Activated T-cell treated with anti-CD3 and anti-CD28 coated beads, Interleukin-2, amount 50 U/mL, for 24 hours (primary cell): Measurements from ENCODE around the gene PARD6A.

Experiments
- DNase-seq: peaks from one replicate; pipeline ENCODE4 v3.0.0-alpha.2; 2020
- H3K27ac Mint-ChIP-seq: 2 replicates; pipeline ENCODE4 v1.8.0; 2020; ENCODE audit warnings: mild to moderate bottlenecking, mixed read lengths
- H3K27me3 Mint-ChIP-seq: 2 replicates; pipeline ENCODE4 v1.8.0; 2020; ENCODE audit warnings: mixed read lengths
- H3K36me3 Mint-ChIP-seq: 2 replicates; pipeline ENCODE4 v1.8.0; 2020; ENCODE audit warnings: low read depth, mixed read lengths
- H3K4me1 Mint-ChIP-seq: 2 replicates; pipeline ENCODE4 v1.8.0; 2020; ENCODE audit warnings: low read depth, mixed read lengths
- H3K4me3 Mint-ChIP-seq: 2 replicates; pipeline ENCODE4 v1.8.0; 2020; ENCODE audit warnings: mild to moderate bottlenecking, moderate library complexity, mixed read lengths
- H3K9me3 Mint-ChIP-seq: 2 replicates; pipeline ENCODE4 v1.8.0; 2020; ENCODE audit warnings: mixed read lengths

Gene PARD6A

DNA sequence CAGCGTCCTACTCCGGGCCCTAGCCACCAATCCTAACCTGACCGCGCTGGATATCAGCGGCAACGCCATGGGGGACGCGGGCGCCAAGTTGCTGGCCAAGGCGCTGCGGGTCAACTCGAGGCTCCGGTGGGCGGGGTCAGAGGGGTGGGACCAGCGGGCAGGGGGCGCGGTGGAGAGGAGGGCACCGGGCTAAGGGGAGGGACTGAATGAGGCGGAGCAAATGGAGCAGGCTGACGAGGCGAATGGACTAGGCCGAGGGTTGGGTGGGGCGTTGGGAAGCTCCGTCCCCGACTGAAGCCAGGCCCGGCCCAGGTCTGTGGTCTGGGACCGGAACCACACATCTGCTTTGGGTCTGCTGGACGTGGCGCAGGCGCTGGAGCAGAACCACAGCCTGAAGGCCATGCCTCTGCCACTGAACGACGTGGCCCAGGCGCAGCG, 11.2 kb upstream of the PARD6A start:
- no peak overlapping the region for H3K27ac Mint-ChIP-seq
- no peaks in the 10 kb centered on the region for H3K27me3 Mint-ChIP-seq
- H3K4me1 Mint-ChIP-seq: peaks cover 29% of the 10 kb centered on the region
- no peaks in the 10 kb centered on the region for H3K9me3 Mint-ChIP-seq
- no peak for DNase-seq
- H3K4me3 Mint-ChIP-seq: no peak overlapping the region
- peaks cover 69% of the 10 kb centered on the region for H3K36me3 Mint-ChIP-seq

DNA sequence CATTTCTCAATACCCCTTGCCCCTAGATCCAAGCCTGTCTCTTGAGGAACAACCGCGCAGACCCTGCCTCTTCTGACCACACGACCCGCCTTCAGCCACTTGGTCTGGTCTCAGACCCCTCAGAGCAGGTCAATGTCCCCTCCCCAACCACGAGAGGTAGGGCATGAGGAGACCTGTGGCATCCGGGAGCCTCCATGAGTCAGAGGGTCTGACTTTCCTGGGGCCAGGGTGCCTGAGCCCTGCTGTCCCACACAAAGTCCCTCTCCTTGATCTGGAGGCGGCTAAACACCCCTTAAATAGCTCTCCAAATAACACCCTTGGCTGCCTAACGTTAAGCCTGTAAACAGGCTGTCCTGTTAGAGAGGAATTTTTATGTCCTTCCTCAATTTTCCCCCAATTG, 10.7 kb upstream of the PARD6A start:
- Mint-ChIP-seq H3K4me1 (peaks cover 28% of the 10 kb centered on the region), H3K4me3 (no peak overlapping the region), H3K36me3 (peaks cover 74% of the 10 kb centered on the region), H3K9me3 (no peaks in the 10 kb centered on the region), H3K27me3 (no peaks in the 10 kb centered on the region), H3K27ac (peak overlapping the region; percentile 69)
- DNase-seq: no peak

DNA sequence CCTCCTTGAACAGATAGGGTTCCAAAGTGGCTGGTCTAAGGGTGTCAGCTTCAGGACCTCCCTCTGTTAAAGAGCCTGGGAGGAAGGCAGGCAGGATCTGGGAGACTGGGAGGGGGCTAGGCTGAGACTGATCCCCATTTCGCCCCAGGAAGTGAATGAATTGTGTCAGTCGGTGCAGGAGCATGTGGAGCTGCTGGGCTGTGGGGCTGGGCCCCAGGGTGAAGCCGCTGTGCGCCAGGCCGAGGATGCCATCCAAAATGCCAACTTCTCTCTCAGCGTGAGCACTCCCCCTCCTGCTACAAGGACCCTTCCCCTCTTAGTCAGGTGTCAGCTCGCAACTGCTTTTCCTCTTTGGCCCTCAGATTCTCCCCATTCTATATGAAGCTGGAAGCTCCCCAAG, 9.7 kb upstream of the PARD6A start:
- peak overlapping the region; percentile 69 for H3K27ac Mint-ChIP-seq
- peaks cover 78% of the 10 kb centered on the region for H3K36me3 Mint-ChIP-seq
- DNase-seq: no peak
- H3K4me3 Mint-ChIP-seq: no peak overlapping the region
- no peaks in the 10 kb centered on the region for H3K9me3 Mint-ChIP-seq
- H3K4me1 Mint-ChIP-seq: peaks cover 19% of the 10 kb centered on the region
- no peaks in the 10 kb centered on the region for H3K27me3 Mint-ChIP-seq

DNA sequence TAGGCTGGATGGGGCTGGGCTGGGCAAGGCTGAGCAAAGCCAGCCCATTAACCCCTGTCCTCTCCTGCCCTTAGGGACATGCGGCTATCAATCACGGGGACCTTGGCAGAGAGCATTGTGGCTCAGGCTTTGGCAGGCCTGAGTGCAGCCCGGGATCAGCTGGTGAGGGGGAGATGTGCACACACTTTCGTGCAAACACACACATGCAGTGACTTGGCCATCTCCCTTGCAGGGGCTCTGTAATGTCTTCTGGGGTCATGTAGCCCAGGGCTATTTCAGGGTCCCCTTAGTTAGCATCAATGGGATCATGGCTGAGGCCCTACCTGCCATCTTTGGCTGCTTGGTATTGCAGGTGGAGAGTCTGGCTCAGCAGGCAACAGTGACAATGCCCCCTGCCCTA, 8.9 kb upstream of the PARD6A start:
- peaks cover 13% of the 10 kb centered on the region for H3K4me1 Mint-ChIP-seq
- H3K27ac Mint-ChIP-seq: peak overlapping the region; percentile 83
- no peak for DNase-seq
- peaks cover 78% of the 10 kb centered on the region for H3K36me3 Mint-ChIP-seq
- H3K9me3 Mint-ChIP-seq: no peaks in the 10 kb centered on the region
- H3K27me3 Mint-ChIP-seq: no peaks in the 10 kb centered on the region
- no peak overlapping the region for H3K4me3 Mint-ChIP-seq

DNA sequence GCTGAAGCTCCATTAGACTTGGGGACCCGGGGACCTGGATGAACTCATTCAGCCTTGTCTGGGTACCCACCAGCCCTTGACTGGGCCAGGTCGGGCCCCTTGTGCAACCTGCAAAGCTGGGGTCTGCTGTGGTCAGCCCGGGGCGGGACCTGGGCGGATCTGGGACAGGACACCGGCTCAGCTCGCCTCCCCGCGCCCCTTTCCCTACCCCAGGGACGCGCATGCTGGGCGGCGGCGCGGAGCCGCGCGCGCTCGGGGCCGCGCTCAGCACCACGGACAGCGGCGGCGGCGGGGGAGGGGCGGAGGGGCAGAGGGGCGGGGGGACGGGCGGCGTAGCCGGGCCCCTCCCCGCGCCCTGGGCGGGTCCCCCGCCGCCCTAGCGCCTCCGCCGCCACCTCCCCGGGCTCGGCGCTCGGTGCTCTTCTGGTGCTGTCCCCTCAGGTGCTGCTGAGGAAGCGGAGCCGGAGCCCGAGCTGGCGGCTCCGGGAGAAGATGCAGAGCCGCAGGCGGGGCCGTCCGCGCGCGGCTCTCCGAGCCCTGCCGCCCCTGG, 8.1 kb upstream of the PARD6A start:
- H3K27me3 Mint-ChIP-seq: no peaks in the 10 kb centered on the region
- H3K36me3 Mint-ChIP-seq: peaks cover 80% of the 10 kb centered on the region
- H3K4me1 Mint-ChIP-seq: peaks cover 10% of the 10 kb centered on the region
- no peak for DNase-seq
- no peaks in the 10 kb centered on the region for H3K9me3 Mint-ChIP-seq
- no peak overlapping the region for H3K27ac Mint-ChIP-seq
- H3K4me3 Mint-ChIP-seq: no peak overlapping the region

DNA sequence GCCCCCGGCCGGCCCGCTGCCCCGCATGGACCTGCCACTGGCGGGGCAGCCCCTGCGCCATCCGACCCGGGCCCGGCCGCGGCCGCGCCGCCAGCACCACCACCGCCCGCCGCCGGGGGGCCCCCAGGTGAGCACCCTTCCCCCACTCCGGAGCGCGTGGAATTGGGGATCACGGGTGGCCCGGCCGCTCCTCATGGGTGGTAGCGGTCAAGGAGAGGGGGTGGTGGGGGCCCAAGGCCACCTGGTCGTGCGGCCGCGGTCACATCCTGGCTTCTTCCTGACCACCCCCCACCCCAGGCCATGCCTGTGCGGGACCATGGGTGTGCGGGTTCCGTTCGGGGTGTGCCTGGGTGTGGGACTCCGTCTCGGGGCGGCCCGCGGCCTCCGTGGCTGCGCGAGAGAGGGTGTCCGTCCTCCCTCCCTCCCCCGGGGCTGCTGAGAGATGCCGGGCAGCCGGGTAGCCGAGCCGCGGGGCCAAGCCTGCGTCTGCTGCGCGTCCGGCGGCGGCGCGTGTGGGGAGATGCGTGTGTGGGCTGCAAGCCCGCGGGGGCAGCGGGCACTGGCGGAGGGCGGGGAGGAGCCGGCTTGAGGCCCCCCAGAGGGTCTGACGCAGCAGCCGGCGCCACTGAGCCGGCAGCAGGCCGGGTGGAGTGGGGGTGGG, 7.5 kb upstream of the PARD6A start:
- no peak overlapping the region for H3K27ac Mint-ChIP-seq
- peaks cover 86% of the 10 kb centered on the region for H3K36me3 Mint-ChIP-seq
- H3K4me1 Mint-ChIP-seq: peaks cover 15% of the 10 kb centered on the region
- H3K27me3 Mint-ChIP-seq: no peaks in the 10 kb centered on the region
- DNase-seq: no peak
- no peaks in the 10 kb centered on the region for H3K9me3 Mint-ChIP-seq
- no peak overlapping the region for H3K4me3 Mint-ChIP-seq

DNA sequence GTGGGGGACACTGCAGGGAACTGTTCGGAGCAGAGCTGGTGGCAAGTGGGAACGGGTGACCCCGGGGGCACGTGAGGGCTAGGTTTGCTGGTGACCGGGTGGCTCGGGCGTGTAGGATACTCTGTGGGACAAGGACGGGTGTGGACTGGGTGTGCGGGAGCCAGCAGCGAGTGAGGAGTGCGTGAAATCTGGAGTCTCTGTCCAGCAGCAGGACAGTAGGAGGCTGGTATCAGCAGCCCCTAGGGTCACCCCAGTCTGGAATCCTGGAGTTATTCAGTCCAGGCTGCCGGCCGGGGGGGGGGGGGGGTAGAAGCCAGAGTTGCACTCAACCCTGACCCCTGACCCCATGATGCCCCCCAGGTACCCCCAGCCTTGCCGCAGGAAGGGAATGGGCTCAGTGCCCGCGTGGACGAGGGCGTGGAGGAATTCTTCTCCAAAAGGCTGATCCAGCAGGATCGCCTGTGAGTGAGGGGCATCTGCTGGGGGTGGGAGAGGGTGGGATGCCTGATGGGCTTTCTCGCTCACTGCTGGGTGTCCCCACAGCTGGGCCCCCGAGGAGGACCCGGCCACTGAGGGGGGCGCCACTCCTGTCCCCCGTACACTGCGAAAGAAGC, 6.9 kb upstream of the PARD6A start:
- no peaks in the 10 kb centered on the region for H3K27me3 Mint-ChIP-seq
- DNase-seq: no peak
- no peaks in the 10 kb centered on the region for H3K9me3 Mint-ChIP-seq
- peak overlapping the region; percentile 73 for H3K27ac Mint-ChIP-seq
- H3K4me3 Mint-ChIP-seq: no peak overlapping the region
- peaks cover 21% of the 10 kb centered on the region for H3K4me1 Mint-ChIP-seq
- peaks cover 87% of the 10 kb centered on the region for H3K36me3 Mint-ChIP-seq

DNA sequence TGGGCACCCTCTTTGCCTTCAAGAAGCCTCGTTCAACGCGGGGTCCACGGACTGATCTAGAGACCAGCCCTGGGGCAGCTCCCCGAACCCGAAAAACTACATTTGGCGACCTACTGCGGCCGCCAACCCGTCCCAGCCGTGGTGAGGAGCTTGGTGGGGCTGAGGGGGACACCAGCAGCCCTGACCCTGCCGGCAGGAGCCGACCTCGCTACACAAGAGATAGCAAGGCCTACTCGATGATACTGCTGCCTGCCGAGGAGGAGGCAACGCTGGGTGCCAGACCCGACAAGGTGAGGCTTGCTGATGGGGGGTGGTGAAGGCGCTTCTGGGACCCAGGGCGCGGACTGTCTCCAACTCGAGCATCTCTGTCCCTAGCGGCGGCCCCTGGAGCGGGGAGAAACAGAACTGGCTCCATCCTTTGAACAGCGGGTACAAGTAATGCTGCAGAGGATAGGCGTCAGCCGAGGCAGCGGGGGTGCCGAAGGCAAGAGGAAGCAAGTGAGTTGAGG, 6.3 kb upstream of the PARD6A start:
- H3K4me1 Mint-ChIP-seq: peaks cover 25% of the 10 kb centered on the region
- no peaks in the 10 kb centered on the region for H3K9me3 Mint-ChIP-seq
- peak overlapping the region; percentile 57 for H3K27ac Mint-ChIP-seq
- DNase-seq: no peak
- H3K36me3 Mint-ChIP-seq: peaks cover 87% of the 10 kb centered on the region
- no peak overlapping the region for H3K4me3 Mint-ChIP-seq
- H3K27me3 Mint-ChIP-seq: no peaks in the 10 kb centered on the region

DNA sequence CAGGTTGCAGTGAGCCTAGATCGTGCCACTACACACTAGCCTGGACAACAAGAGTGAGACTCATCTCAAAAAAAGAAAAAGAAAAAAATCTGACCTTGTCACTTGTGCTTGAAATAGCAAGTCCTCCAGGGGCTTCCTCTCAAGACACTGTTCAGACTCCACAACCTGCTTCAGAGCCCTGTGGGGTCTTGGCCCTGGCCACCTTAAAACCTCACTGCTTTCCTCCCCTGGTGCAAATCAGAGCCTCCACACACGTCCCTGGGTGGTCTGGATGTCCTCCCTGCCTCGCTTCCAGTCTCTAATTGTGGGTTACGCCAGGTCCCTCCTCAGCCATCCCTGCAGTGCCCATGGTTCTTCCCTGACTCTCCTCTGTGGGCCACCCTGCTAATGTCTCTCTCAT, 5.4 kb upstream of the PARD6A start:
- Mint-ChIP-seq H3K27me3 (no peaks in the 10 kb centered on the region), H3K9me3 (no peaks in the 10 kb centered on the region), H3K4me1 (peaks cover 20% of the 10 kb centered on the region), H3K27ac (peak overlapping the region; percentile 85), H3K36me3 (peaks cover 84% of the 10 kb centered on the region), H3K4me3 (no peak overlapping the region)
- no peak for DNase-seq

DNA sequence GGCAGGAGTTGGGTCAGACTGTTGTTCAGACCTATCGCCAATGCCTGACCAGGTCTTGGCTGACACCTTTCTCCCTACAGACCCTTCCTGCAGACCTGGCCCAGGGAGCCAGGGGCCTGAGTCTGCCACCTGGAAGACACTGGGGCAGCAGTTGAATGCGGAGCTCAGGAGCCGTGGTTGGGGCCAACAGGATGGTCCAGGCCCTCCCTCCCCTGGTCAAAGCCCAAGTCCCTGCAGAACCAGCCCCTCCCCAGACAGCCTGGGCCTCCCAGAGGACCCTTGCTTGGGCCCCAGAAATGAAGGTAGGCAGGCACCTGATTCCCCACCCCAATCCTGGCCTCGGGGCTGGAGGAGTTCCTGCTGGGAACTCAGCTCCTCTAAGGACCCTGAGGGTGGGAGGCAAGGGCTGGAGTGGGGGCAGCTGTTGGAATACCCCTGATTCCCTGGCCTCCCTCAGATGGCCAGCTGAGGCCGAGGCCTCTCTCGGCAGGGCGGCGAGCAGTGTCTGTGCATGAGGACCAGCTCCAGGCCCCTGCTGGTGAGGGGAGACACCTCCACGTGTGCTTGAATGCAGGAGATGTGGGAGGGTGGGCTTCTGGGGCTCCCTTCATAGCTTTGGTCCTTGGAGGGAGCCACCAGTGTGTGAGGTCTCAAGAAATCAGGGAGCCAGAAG, 4.3 kb upstream of the PARD6A start:
- H3K9me3 Mint-ChIP-seq: no peaks in the 10 kb centered on the region
- no peaks in the 10 kb centered on the region for H3K27me3 Mint-ChIP-seq
- no peak overlapping the region for H3K4me3 Mint-ChIP-seq
- H3K27ac Mint-ChIP-seq: peak overlapping the region; percentile 85
- H3K36me3 Mint-ChIP-seq: peaks cover 80% of the 10 kb centered on the region
- peaks cover 24% of the 10 kb centered on the region for H3K4me1 Mint-ChIP-seq
- no peak for DNase-seq

DNA sequence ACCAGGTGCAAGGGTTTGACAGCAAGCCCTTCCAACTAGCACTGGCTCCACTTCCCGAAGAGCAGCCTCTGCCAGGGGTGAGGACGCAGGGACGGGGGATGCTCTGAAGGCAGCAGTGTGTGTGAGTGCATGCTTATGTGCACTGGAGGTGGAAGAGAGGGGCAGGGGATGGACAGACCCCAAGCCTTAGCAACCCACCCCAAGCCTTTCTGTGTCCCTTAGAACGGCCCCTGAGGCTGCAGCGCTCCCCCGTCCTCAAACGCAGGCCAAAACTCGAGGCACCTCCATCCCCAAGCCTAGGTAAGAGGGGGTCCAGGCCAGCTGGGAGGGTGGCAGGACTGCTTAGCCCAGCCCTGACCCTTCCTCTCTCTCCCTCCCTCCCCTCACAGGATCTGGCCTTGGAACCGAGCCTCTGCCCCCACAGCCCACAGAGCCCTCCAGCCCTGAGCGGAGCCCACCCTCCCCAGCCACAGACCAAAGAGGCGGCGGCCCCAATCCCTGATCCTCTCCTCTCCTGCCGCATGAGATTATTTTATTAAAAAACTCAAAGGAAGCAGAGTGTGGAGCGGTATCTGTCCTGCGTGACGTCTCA, 3.6 kb upstream of the PARD6A start:
- Mint-ChIP-seq H3K4me1 (peaks cover 28% of the 10 kb centered on the region), H3K4me3 (no peak overlapping the region), H3K27me3 (no peaks in the 10 kb centered on the region), H3K27ac (peak overlapping the region; percentile 68), H3K36me3 (peaks cover 78% of the 10 kb centered on the region), H3K9me3 (no peaks in the 10 kb centered on the region)
- no peak for DNase-seq

DNA sequence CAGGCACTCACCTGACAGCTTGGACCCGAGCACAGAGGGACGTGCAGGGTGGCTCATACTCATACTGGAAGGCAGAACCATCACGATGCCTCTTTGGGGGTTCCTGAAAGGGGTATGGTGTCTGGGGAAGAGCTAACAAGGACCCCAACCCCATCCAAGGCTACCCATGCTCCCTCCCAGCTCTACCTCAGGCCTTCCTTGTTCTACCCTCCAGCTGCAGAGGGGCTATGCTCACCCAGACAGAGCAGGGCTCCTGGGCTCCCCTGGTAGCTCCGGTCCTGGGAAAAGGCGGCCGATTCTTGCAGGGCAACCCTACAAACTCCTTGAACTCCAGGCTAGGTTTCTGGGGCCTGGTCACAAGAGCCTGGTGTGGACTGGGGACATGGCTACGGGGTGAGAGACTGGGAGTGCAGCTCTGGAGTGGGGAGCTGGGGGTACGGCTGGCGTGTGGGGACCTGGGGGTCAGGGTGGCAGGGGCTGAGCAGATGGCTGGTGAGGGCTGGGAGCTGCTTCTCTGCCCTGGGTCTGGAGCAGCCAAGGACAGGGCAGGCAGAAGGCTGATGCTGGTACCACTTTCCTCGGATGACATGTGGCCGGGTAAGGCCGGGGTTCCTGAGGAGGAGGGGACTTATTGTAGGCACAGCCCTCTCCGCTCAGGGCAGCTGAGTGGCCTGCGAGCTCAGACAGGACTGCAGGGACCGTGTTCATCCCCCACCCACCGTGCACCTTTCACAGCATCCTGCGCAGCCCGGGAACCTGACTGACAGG, 2.8 kb upstream of the PARD6A start:
- no peak for DNase-seq
- peaks cover 29% of the 10 kb centered on the region for H3K4me1 Mint-ChIP-seq
- no peaks in the 10 kb centered on the region for H3K27me3 Mint-ChIP-seq
- peaks cover 75% of the 10 kb centered on the region for H3K36me3 Mint-ChIP-seq
- H3K27ac Mint-ChIP-seq: peak overlapping the region; percentile 66
- H3K4me3 Mint-ChIP-seq: peak overlapping the region; percentile 92
- H3K9me3 Mint-ChIP-seq: no peaks in the 10 kb centered on the region

DNA sequence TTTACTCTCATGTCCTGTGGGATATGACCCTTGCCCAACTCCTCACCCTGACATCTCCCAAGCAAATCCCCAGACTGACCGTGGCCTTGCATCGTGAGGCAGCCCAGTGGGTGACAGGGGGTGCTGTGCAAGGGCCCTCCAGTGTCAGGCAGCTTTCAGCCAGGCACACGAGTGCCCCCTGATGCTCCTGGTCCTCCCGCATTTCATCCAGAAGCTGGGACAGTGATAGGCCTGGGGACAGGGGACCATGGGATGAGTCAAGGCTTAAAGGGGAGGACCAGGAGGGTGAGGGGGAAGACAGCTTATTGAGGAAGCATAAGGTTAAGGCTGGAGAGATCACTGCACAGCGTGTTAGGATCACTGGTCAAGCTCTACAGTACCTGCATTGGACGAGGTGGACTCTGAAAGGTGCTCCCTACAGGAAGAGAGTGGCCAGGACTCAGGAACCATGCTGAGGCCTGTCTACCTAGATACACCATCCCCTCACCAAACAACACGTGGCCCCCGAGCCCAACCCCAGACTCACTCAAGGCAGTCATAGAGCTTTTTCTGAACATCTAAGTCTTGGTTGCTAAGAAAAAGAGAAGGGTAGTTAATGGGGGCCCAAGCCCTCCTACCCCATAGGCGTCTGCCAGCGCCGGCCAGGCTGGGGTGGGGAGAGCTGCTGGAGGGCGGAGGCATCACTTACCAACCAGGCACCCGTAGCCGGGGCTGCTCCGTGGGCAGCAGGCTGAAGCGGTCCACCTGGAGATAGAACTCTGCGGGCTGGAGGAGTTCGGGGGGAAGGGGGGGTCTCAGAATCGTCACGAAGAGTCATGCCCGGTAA, 1.7 kb upstream of the PARD6A start:
- Mint-ChIP-seq H3K27ac (peak overlapping the region; percentile 98), H3K27me3 (no peaks in the 10 kb centered on the region), H3K36me3 (peaks cover 75% of the 10 kb centered on the region), H3K9me3 (no peaks in the 10 kb centered on the region), H3K4me3 (peak overlapping the region; percentile 92), H3K4me1 (peaks cover 29% of the 10 kb centered on the region)
- DNase-seq: peak; percentile 55
